Stimulated activated naive B cell treated with anti-CD40 and anti-IgM and Interleukin-4, amounts not matched to agents 10 μg/mL and 1 μg/mL and 100 μg/mL, for 72 hours (primary cell): ENCODE results near the gene ARX.

ENCODE experiments used
- ATAC-seq, 2 donors: fragments of 150-1000 bp; cut with Tn5 transposase; replicated peaks; 2 replicates each; pipeline ENCODE4 v1.10.0; 2021; ENCODE audit warnings: moderate library complexity in 1 of 2
- DNase-seq: peaks from one replicate; pipeline ENCODE4 v3.0.0; 2021
- H3K27ac Mint-ChIP-seq: one replicate; pipeline ENCODE4 v1.8.0; 2022; ENCODE audit warnings: mild to moderate bottlenecking, mixed read lengths
- H3K27me3 Mint-ChIP-seq, 2 donors: one replicate each; pipeline ENCODE4 v1.8.0; 2022; ENCODE audit warnings: mixed read lengths in 2 of 2
- H3K36me3 Mint-ChIP-seq, 2 donors: one replicate each; pipeline ENCODE4 v1.8.0; 2022; ENCODE audit warnings: mixed read lengths in 2 of 2, mild to moderate bottlenecking in 1 of 2
- H3K4me1 Mint-ChIP-seq, 2 donors: one replicate each; pipeline ENCODE4 v1.8.0; 2022; ENCODE audit warnings: mixed read lengths in 2 of 2, mild to moderate bottlenecking in 1 of 2
- H3K4me3 Mint-ChIP-seq, 2 donors: one replicate each; pipeline ENCODE4 v1.8.0; 2022; ENCODE audit warnings: mild to moderate bottlenecking in 2 of 2, mixed read lengths in 2 of 2, moderate library complexity in 1 of 2
- H3K9me3 Mint-ChIP-seq, 2 donors: one replicate each; pipeline ENCODE4 v1.8.0; 2022; ENCODE audit warnings: mixed read lengths in 2 of 2, mild to moderate bottlenecking in 1 of 2

The ARX gene

DNA sequence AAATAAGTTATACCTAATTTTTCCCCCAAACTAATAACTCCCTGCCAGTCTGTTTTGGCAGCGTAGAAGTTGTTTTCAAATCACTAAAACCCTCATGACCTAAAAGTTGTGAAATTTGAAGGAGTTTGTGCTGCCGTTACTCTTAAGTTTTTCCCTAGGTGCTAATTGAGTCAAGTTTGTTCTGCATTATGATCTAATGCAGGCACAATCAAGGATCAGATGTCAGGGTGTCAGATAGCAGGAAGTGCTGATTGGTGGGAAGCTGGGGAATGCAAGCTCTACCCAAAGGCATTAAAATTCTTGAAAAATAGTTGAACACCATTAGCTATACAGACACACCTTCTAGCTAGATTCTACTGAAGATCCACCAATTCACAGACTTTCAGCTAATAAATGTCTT lies 51.9 kb downstream of the ARX start:
- DNase-seq (no peak), ATAC-seq (no peak)
- Mint-ChIP-seq H3K4me3 (no peak overlapping the region), H3K9me3 (no peaks in the 10 kb centered on the region), H3K36me3 (peaks cover 5 to 6% of the 10 kb centered on the region in 2 donors), H3K27me3 (no peaks in the 10 kb centered on the region), H3K27ac (no peak overlapping the region), H3K4me1 (peaks cover 0 to 1% of the 10 kb centered on the region in 2 donors)

DNA sequence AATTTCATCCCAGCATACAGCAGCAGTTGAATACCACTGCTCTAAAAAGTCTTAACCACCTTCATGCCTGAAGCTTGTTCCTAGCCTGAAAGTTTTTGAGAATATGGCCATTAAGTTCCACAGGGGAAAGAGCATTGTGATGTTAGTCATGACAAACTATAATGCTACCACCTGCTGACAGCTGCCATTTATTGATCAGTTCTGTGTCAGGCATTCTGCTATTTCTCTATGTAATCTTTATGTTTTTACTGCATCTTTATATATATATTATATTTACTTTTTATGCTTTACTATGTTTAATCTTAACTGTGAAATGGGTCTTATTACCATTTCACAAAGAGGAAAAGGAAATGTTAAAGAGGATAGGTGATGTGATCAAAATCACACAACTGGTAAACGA lies 54.0 kb downstream of the ARX start:
- peaks cover 0 to 1% of the 10 kb centered on the region in 2 donors for H3K4me1 Mint-ChIP-seq
- H3K4me3 Mint-ChIP-seq, result no peak overlapping the region
- no peak overlapping the region for H3K27ac Mint-ChIP-seq
- no peaks in the 10 kb centered on the region for H3K27me3 Mint-ChIP-seq
- no peak for DNase-seq
- peaks cover 4 to 8% of the 10 kb centered on the region in 2 donors for H3K36me3 Mint-ChIP-seq
- no peaks in the 10 kb centered on the region for H3K9me3 Mint-ChIP-seq
- ATAC-seq, result no peak

DNA sequence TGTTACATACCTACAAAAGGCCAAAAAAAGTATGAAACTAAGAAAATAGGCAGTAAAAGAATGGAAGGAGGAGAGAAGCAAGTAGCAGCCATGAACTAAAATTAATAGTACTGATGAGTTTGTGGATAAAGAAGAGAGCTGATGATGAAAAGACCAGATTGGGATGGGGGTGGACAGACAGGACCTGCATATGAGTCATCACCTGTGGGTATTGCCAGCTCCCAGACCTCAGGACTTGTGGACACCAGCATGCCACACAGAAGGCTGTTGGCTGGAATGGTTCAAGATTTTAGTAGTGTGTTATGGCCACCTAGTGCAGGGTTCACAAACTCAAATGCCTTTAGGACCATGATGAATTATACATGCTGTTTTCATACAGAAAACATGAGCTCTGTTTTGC lies 58.9 kb downstream of the ARX start:
- Mint-ChIP-seq H3K4me1 (peaks cover 0 to 1% of the 10 kb centered on the region in 2 donors), H3K27ac (no peak overlapping the region), H3K9me3 (no peaks in the 10 kb centered on the region), H3K36me3 (peaks cover 3 to 5% of the 10 kb centered on the region in 2 donors), H3K27me3 (no peaks in the 10 kb centered on the region), H3K4me3 (no peak overlapping the region)
- DNase-seq (no peak), ATAC-seq (no peak)

DNA sequence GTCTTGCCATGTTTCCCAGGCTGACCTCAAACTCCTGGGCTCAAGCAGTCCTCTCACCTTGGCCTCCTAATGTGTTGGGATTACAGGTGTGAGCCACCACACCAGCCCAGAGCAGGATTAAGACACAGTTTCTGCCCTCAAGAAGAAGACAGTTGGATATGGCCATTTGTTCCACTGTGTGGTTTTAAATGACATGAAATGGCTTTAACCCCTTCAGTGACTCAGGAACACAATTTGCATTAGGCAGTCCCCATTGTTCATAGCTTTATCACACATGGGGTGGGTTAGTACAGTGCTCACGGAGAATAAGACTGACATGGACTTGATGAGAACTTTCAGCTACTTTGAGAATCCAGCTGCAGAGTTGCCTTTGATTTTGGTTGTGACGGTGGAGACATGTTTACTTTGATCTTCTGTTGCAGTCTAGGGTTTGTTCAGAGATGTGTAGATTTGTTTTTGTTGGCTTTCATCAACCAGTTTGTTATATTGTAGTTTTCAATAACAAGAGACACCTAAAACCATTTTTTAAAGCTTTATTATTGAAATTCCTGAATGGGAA lies 60.3 kb downstream of the ARX start:
- no peaks in the 10 kb centered on the region for H3K9me3 Mint-ChIP-seq
- H3K27ac Mint-ChIP-seq, result no peak overlapping the region
- no peak for ATAC-seq
- no peaks in the 10 kb centered on the region for H3K27me3 Mint-ChIP-seq
- H3K36me3 Mint-ChIP-seq, result peaks cover 5 to 7% of the 10 kb centered on the region in 2 donors
- H3K4me3 Mint-ChIP-seq, result no peak overlapping the region
- no peak for DNase-seq
- H3K4me1 Mint-ChIP-seq, result no peaks in the 10 kb centered on the region

DNA sequence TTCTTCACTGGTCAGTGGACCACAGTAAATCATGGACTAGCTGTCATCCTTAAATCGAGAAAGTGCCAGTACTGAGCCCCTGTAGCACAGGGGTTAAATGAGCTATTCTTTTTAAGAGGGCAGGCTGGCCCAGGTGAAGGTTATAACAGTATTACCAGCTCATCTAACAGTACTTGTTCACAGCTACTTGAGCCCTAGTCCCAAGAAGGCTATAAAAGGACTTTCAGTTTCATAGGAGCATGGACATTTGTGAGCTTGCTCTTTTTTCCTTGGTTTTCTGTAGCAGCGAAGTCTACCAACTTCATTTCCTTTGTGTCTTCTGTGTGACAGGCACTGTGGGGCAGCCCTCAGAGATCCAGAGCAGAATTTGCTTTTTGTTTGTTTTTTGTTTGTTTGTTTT lies 61.0 kb downstream of the ARX start:
- Mint-ChIP-seq H3K27me3 (no peaks in the 10 kb centered on the region), H3K9me3 (no peaks in the 10 kb centered on the region), H3K4me3 (no peak overlapping the region), H3K27ac (no peak overlapping the region), H3K4me1 (no peaks in the 10 kb centered on the region), H3K36me3 (peaks cover 5 to 7% of the 10 kb centered on the region in 2 donors)
- ATAC-seq (no peak), DNase-seq (no peak)
